Stimulated activated CD4-positive, alpha-beta T cell treated with anti-CD3 and anti-CD28 coated beads, Interleukin-4, amount 100 ng/mL, for 24 hours (primary cell): ENCODE results near the gene ZNF606.

Experiments used
- DNase-seq: peaks from one replicate; pipeline ENCODE4 v3.0.0-alpha.2; 2020

The ZNF606 gene

DNA sequence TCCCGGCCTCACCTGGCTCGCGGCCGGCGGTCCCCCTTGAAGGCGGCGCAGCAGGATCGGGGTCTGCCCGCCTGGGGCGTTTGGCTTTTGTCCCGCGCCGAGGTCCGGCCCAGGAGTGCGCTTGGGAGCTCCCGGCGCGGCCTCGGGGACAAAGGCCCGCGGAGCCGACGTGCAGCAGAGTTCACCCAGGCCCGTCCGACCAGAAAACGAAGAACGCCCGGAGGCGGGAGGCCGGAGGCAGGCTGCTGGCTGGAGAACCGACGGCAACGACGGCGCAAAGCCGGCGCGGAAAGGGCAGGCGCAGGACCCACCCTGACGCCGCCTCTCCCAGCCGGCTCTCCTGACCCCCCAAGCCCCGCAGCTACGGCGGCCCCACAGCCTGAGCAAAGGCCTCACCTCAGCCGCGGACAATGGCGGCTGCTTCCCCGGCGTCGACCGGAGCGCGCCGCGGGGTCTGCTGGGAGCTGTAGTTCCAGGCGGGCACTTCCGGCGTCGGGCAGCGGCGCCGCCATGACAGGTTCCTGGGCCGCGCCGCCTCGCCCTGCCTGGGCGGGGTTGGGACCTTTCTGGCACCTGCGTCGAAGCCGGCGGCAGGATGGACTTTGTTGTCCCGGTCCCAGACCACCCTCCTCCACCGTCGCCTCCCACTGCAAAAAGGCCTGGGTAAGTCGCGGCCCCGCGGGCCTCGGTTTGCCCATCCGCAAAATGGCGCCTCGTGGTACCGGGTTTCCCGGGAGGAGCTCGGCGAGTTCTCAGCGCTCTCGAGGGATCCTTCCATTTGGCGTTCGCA is at the start of gene ZNF606:
TSS of gene ZNF606 (minus strand) at position 437 of the 790 bp plus-strand sequence. CDS start 1,501 bp downstream, outside the sequence.
- peak; percentile 84 for DNase-seq

DNA sequence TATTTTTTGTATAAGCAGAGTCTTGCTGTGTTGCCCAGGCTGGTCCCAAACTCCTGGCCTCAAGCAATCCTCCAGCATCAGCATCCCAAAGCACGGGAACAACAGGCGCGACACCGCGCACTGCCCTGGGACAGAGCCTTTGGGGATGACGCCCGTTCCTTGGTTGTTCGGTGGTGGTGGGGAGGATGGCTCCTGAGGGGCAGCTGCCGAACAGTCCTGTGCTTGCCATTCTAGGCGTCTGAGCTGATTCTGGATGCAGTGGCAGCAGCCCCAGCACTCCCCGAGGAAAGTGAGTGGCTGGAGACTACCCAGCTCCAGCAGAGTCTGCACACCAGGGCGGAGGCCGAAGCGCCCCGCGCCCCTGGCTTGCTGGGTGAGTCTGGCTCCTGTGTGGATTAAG is 49.6 kb upstream of the ZNF606 start:
- DNase-seq = no peak

DNA sequence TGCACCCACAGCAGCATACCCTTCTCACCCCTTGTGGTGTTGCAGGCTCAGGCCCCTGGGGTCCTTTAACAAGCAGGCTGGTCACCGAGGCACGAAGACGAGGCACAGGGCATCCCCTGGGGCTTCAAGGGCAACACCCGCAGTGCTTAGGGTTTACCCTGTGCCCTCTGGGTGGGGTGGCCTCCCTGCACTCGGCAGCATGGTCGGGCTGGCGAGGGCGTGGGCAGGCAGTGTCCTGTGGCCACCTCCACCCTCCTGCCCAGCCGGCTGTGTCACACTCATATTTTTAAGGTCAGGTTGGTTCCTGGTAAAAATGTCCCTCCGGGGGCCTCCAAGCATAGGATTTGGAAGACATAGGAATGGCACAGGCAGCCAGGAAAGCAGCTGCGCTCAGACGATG is 45.1 kb upstream of the ZNF606 start:
- no peak for DNase-seq

DNA sequence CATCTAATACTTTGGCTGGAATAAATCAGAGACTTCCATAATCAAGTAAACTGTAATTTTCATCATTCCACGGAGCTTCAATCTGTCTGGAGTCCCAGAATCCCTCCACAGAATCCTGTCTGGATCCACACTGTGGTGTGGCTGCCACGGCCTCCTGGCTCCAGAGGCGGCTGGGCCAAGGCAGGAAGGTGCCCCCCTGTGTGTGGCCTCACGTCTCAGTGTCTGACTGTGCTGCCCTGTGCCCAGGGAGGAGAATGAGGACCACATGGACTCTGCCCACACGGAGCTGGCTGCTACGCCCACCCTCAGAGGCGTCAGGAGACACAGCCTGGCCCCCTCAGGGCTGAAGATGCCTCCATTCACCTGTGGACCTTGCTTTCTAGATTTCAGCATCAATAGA is 44.2 kb upstream of the ZNF606 start:
- DNase-seq = no peak

DNA sequence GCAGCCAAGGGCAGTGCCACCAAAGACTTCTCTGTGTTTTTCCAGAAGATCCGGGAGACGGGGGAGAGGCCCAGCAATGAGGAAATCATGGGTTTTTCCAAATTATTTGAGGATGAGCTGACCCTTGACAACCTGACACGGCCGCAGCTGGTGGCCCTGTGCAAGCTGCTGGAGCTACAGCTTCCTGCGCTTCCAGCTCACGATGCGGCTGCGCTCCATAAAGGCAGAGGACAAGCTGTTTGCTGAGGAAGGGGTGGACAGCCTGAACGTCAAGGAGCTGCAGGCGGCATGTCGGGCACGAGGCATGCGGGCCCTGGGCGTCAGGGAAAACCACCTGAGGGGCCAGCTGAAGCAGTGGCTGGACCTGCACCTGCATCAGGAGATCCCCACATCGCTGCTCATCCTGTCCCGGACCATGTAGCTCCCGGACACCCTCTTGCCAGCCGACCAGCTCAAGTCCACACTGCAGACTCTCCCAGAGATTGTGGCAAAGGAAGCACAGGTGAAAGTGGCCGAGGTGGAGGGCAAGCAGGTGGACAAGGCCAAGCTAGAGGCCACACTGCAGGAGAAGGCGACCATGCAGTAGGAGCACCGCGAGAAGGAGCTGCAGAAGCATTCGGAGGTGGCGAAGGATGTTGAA is 42.9 kb upstream of the ZNF606 start:
- no peak for DNase-seq

DNA sequence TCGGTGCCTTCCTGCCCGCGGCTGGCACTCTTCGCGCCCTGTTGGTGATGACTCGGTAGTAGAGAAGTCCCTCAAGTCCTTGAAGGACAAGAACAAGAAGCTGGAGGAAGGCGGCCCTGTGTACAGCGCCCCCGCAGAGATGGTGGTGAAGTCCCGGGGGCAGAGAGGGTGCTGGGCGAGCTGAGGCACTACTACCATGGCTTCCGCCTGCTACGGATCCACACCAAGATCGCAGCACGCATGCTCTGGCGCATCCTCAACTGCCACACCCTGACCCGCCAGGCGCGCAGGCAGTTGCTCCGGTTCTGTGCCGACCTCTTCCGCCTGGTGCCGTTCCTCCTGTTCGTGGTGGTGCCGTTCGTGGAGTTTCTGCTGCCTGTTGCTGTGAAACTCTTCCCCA is 42.3 kb upstream of the ZNF606 start:
- no peak for DNase-seq

DNA sequence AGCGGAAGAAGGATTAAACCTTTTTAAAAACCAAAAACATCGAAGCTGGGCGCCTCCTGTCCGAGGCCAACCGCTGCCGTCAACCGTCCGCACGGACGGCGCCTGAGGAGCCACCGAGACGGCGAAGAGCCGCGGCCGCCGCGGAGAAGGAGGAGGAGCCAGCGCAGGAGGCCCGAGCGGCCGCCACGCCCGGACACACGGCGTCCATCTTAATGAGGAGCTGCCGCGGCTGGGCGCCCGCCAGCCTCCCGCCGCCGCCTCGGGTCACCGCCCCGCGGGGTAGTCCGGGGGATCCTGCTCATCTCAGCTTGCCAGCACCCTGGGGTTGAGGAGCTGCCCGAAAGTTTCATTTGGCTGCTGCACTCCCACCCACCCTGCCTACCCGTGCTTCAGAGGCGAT is 41.8 kb upstream of the ZNF606 start:
- DNase-seq = no peak

DNA sequence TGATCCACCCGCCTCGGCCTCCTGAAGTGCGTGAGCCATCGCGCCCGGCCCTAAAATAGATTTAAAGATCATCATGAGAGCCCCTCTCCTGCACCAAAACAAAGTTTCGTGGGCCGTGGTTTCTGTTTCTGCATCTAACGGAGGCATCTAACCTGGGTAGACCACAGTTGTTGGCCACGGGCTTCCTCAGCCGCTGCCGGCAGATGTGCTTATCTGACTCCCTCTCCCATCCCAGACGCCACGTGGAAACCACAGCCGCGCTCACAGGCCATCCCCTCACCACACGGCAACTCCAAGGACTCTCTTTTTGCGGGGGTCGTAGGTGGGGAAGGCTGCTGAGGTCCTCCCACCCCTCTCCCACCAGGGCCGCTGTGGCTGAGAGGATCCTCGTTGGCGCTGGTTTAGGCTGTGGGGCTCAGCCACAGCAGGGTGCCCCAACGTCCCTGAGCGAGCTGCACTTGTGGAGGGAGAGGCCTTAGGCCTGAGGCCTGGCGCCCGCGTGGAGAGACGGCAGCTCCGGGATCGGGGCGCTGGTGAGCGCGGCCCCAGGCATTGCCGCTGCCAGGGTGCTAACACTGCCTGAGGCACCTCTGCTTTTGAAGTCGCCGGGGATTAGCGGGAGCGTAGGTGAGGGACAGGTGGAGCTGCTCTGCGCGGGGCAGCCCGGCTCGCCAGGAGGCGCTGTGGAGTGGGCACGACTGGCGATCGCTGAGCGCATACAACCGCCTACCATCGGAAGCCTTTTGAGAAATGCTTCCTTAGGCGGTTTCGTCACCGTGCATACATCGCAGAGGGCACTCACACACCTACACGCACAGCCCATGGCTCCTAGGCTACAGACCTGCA is 40.1 kb upstream of the ZNF606 start:
- no peak for DNase-seq

DNA sequence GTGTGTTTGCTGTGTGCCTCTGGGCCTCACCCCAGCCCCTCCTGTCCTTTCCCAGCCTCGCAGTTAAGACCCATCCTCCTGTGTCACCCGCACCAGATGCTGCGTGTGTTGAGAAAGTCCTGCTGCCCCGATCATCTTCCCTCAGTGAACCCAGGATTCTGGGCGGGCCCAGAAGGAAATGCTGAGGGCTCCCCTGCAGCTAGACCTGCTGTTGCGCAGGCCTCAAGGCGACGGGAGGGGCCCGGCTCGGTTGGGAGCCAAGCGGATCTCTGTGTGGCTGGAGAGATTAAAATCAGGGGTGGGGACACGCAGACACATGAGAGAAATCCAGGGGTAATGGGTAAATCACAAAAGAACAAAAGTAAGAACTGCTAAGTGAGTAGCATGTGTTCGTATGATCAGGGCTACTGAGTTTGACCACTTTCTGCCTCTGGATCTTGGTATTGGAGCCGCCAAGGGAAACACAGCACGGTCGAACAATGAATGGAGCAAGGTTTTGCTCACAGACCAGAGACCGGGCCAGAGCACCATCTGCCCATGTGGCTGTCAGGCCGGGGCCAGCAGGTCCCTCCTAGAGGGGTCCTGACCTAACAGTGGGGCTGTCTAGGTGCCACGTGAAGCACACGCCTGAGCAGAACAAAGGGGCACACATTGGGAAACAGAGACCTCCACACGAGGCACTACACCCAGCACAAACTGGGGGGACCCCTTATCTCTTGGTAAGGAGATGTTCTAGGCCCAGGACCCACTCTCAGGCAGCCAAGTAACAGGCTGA is 38.3 kb upstream of the ZNF606 start:
- no peak for DNase-seq

DNA sequence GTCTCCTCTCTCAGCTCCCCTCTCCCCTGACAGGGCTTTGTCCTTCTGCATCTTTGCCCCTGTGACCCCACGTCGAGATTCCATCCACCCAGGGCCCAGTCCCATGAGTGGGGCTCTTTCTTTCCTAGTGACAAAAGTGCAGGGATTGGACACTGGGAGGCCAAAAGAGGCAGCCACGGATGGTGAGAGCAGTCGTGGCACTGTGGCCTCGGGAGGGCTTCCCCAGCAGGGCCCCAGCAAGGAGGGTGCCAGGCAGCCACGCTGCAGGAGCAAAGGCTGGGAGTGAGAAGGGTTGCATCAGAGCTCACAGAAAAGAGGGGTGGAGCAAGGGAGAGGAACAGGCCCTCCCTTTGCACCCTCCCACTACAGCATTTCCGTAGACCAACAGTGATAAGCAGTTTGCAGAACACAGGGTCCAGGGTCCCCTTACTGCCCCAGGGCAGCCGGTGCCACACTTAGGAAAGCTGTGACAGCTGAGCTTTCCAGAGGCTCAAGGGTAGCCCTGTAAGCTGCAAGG is 36.1 kb upstream of the ZNF606 start:
- DNase-seq = no peak

DNA sequence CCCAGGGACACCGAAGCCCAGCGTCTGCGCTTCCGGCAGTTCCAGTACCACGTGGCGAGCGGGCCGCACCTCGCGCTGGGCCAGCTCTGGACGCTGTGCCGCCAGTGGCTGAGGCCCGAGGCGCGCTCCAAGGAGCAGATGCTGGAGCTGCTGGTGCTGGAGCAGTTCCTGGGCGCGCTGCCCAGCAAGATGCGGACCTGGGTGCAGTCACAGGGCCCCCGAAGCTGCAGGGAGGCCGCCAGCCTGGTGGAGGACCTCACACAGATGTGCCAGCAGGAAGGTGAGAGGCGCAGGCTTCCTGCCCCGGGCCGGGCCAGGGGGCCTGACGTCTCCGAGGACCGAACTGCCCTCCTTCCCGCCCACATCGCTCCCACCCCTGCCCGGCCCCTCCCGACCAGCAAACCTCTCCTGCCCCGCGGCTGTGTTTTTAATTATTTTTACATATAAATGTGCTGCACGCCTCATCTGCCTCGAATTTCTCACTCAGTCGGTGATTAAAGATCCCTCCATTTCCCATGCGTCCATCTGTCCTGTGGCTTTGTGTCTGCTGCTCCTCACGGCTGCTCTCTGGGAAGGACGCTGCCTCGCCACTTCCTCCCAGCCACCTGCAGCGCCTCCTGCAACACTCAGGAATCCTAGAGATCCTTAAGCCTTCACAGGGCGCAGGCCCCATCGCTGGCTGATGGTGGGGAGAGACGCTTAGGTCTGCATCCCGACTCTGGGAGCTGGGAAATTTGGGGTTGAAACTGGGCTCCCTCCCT is 35.5 kb upstream of the ZNF606 start:
- DNase-seq = no peak

DNA sequence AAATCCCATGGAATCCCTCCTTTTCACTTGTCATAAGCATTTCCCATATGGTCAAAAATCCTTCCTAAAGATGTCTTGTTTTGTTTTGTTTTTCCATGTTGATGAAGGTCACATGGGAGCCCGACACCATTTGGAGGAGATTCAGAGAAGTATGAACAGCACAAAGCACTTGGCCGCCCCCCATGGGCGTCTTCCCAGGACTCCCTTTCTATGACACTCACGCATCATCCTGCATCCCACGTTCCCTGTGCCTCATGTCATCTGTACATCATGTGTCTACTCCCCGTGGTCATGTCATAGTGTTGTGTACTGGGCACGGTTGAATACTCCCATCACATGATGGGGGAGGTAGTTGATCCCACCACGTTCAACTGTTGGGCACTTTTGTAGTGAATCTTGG is 33.2 kb upstream of the ZNF606 start:
- DNase-seq = no peak

DNA sequence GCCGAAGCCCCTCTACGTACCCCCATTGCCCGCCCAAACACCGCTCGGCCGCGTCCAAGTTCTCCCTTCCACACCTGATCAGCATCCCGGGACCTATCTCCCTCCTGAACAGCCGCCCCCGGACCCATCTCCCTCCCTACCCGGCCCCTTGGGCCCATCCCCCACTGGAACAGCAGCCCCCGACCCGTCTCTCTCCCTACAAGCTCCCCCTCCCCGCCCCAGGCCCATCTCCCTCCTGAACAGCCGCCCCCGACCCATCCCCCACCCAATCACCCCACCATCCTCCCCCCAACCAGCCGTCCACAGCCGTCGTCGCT is 31.8 kb upstream of the ZNF606 start:
- no peak for DNase-seq

DNA sequence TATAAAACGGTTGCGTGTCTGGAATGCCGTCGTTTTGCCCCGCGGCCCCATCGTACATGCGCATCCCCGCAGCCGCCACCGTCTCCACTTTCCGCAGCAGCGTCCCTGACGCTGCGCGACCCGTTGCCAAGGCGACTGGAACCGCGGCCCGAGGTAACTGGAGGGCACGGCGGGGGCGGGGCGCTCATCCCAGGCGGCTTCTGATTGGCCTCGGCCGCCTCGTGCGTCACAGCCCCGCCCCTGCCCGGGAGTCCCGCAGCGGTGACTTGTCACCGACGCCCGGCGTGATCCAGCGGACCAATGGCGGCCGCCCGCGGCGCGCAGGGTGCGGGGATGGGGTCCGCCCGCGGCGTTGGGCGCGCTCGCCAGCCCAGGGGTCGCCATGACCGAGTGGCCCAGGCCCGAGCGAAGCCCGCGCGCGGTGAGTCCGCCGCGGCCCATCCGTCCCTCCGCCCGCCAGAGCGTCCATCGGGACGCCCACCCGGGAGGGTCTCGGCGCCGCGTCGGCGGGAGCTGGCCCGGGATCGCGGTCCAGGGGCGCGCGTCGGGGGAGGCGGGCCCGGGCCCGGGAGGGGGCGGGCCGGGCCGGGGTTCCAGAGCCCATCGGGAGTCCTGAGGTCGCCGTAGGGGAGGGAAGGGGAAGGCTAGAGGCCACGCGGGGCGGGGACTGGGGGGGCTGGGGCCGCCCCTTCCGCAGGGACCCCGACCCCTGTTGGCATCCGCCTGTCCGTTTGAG is 31.3 kb upstream of the ZNF606 start, which contains the start of gene ZSCAN1:
TSS of gene ZSCAN1 (plus strand) at position 285 of the 736 bp plus-strand sequence. CDS start 3,812 bp downstream, outside the sequence.
- DNase-seq = no peak

DNA sequence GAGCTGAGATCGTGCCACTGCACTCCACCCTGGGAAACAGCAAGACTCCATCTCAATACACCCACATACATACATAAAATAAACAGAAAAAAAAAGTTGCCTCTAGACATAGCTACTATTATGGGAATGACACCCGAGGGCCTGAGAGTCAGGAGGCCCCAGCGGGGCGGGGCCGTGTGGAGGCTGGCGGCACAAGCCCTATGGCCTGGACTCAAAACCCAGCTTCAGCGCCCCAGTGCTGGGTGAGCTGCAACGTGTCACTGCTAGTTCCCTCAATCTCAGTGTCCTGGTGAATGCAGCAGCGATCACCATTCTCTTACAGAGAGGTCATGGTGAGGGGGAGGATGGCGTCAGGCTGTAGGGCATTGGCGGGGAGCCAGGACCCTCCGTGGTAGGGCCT is 22.0 kb upstream of the ZNF606 start:
- no peak for DNase-seq

DNA sequence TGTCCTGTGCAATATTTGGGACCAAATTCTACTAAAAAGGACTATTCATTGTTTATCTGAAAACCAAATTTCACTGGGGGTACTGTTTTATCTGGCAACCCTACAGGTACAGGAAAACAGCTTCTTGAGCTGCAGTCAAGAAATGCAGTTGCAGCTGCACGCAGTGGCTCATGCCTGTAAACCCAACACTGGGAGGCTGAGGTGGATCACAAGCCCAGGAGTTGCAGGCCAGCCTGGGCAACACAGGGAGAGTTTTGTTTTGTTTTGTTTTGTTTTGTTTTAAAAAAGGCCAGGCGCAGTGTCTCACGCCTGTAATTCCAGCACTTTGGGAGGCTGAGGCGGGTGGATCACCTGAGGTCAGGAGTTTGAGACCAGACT is 19.7 kb upstream of the ZNF606 start:
- no peak for DNase-seq

DNA sequence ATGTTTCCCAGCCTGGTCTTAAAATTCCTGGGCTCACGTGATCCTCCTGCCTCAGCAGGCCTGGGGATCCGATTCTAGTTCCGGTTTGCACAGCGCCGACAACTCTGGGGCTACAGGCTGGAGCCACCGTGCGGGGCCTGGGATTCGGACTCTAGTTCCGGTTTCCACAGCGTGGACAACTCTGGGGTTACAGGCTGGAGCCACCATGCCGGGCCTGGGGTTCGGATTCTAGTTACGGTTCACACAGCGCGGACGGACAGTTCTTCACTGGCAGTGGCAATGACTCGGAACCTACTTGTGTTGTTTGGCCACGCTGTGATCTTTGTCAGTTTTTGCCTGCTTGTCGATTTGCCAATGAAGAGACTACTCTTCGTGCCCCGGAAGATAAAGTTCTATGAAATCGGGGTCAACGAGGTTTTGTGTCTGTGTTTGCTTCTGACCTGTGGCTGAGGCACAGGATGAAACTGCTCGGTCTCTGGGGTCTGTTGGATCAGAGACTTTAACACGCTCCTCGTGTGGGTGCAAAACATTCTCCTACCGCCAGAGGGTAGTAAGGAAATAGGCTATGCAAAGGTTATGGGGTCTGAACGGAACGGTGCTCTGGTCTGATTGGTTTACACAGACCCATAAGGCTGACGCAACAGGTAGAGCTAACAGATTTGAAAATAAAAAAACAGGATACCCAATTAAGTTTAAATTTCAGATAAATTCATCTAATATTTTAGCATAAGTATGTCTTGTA is 19.1 kb upstream of the ZNF606 start:
- DNase-seq = peak; percentile 31

DNA sequence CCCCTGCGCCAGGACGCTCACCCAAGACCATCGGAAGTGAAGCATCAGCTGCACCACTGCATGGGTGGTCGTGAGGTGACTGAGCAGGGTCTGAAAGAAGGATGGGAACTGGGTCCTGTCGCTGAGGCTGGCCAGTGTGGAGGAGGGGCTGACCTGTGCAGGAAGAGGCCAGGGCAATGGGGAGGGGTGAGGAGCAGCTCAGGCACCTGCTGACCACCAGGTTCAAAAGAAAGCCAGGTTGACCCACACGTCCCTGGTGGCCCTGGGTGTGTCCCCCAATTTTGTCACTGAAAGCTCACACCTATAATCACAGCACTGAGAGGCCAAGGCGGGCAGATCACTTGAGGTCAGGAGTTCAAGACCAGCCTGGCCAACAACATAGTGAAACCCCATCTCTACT is 17.5 kb upstream of the ZNF606 start:
- DNase-seq = no peak

DNA sequence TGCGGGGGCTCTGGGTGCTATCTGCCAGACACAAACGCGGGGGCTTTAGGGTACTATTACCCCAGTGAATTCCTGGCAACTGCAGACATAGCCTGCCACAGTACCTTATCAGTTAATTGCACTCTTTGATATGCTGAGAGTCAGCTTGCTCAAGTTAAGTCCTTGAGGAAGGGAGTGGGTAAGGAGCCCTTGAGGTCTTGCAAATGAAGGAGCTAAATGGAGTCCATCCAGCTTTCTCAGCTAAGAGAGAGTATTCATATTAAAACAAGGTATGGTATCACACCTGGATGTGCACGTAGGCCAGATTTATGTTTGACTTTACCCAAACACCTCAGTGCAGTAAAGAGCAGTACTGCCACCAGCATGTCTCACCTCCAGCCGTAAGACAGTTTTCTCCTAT is 11.5 kb upstream of the ZNF606 start:
- no peak for DNase-seq

DNA sequence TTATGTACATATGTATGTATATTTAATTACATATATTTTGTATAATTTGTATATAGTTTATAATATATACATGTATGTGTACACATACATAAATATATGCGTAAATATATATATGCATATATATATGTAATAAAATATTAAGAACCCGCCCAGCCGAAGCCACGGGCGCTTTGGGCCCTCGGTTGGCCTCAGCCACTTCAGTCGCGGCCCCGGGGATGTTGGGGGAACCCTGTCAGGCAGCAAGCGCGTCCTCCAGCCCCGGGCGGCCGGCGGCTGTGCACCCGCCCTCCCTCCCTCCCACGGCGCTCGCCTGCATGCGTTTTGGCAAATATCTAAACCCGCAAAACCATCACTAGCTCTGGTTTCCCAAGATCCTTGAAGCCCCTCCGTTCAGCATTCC is 7.9 kb upstream of the ZNF606 start:
- DNase-seq = no peak
